Kidney epithelial cell (primary cell): ENCODE results near the gene NRP2. TPM values are rescaled to one million over a fixed set of nuclear protein-coding genes. Genes with fewer than 3 reads are reported as not detected.

ENCODE experiments used
- DNase-seq: peaks from one replicate; pipeline ENCODE4 v3.0.0-alpha.2; 2010; ENCODE audit warnings: low read depth
- H3K27me3 ChIP-seq: 2 replicates; pipeline ENCODE4 v1.6.0; 2011; ENCODE audit warnings: low read length; ENCODE audit not compliant: control insufficient read depth, insufficient read depth
- H3K36me3 ChIP-seq: 2 replicates; pipeline ENCODE4 v1.5.1; 2011; ENCODE audit warnings: low read length; ENCODE audit not compliant: control insufficient read depth, insufficient read depth
- H3K4me3 ChIP-seq: 2 replicates; pipeline ENCODE4 v1.5.1; 2011; ENCODE audit warnings: low read depth, mild to moderate bottlenecking, control low read depth, low read length
- total RNA-seq: library from RNA; depleted of rRNA; stranded (reverse); fragments of >200 nt; gene quantifications from 2 replicates; pipeline ENCODE4 v1.2.3, GENCODE V29; 2015
- TF ChIP-seq, protein P1 (sequence below): IDR thresholded peaks from 2 replicates; pipeline ENCODE4 v1.5.1; 2011; ENCODE audit warnings: mild to moderate bottlenecking, moderate library complexity, low read length, control low read depth, inconsistent platforms; ENCODE audit not compliant: insufficient read depth, poor library complexity, severe bottlenecking

The NRP2 gene
- total RNA-seq, 1 donor from 2014 or later = 78.6 TPM

DNA sequence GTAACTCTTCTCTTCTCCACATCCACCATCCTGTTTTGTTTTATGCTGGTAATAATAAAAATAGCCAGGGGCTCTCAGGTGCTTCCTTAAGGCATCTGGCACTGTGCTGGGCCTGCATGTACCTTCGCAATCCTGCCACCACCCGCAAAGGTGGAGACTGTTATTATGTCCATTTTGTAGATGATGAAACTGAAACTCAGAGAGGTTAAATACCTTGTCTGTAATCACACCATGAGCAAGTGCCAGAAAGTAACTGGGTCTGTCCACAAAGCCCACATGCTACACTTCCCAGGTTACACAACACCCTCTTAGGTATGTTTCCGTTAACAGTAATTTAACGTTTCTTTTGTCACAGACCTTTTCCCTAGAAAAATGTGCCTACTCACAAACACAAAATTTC lies 27.0 kb downstream of the NRP2 start:
- H3K4me3 ChIP-seq = no peak overlapping the region
- no peaks in the 10 kb centered on the region for H3K27me3 ChIP-seq
- TF ChIP-seq, protein P1, sequence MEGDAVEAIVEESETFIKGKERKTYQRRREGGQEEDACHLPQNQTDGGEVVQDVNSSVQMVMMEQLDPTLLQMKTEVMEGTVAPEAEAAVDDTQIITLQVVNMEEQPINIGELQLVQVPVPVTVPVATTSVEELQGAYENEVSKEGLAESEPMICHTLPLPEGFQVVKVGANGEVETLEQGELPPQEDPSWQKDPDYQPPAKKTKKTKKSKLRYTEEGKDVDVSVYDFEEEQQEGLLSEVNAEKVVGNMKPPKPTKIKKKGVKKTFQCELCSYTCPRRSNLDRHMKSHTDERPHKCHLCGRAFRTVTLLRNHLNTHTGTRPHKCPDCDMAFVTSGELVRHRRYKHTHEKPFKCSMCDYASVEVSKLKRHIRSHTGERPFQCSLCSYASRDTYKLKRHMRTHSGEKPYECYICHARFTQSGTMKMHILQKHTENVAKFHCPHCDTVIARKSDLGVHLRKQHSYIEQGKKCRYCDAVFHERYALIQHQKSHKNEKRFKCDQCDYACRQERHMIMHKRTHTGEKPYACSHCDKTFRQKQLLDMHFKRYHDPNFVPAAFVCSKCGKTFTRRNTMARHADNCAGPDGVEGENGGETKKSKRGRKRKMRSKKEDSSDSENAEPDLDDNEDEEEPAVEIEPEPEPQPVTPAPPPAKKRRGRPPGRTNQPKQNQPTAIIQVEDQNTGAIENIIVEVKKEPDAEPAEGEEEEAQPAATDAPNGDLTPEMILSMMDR = no peak
- H3K36me3 ChIP-seq = no peaks in the 10 kb centered on the region
- no peak for DNase-seq

- Histone ChIP-seq H3K36me3 (no peaks in the 10 kb centered on the region), H3K27me3 (no peaks in the 10 kb centered on the region), H3K4me3 (no peak overlapping the region)
- peak; percentile 74 for DNase-seq
- TF ChIP-seq, protein P1 = no peak
Observed at GRCh38 chr2:205712508-205712907, 30.2 kb downstream of the NRP2 start.

DNA sequence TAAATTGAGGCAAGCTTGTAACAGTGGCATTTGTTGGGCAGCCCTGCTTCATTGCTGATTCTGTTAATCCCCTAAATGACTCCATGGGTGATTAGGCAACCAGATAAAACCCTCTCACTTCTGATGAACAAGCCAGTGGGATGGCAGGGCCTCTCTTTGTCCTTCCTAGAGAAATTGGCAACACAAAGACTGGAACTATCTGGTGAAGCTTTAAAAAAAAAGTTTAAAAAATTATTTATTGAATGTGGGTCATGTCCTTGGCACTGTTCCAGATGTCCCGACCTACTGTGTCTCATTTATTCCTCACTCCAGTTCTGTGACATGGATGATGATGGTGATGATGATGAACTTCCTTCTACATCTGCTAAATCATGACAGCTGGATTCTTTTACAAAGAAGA lies 30.8 kb downstream of the NRP2 start:
- no peak overlapping the region for H3K4me3 ChIP-seq
- TF ChIP-seq, protein P1 = no peak
- no peaks in the 10 kb centered on the region for H3K36me3 ChIP-seq
- no peak for DNase-seq
- H3K27me3 ChIP-seq = no peaks in the 10 kb centered on the region

GRCh38 chr2:205714058-205714776 lies 31.9 kb downstream of the NRP2 start:
- peak; percentile 73 for DNase-seq
- no peaks in the 10 kb centered on the region for H3K36me3 ChIP-seq

GRCh38 chr2:205714789-205715720 lies 32.8 kb downstream of the NRP2 start:
- Histone ChIP-seq H3K27me3 (no peaks in the 10 kb centered on the region), H3K36me3 (no peaks in the 10 kb centered on the region), H3K4me3 (no peak overlapping the region)
- TF ChIP-seq, protein P1 = no peak
- DNase-seq = no peak

More at GRCh38 chr2:205714058-205714776, 31.9 kb downstream of the NRP2 start:
- H3K27me3 ChIP-seq = no peaks in the 10 kb centered on the region
- no peak overlapping the region for H3K4me3 ChIP-seq
- TF ChIP-seq, protein P1 = no peak
